Measurements from ENCODE around the gene AKAP9. TPM values are rescaled to one million over a fixed set of nuclear protein-coding genes. Genes with fewer than 3 reads are reported as not detected.

The AKAP9 gene
- total and polyA plus RNA-seq, 2 donors (not counting 3 experiments of a cell fraction or from before 2014, with no cell fraction given) = 9.5 to 51.6 TPM

GRCh38 chr7:91911121-91911520 lies 29.5 kb upstream of the AKAP9 start:
- Histone ChIP-seq H3K4me2 (ENCODE audit: insufficient read depth, low read length) (no peak overlapping the region), H3K79me2 (ENCODE audit: control insufficient read depth, insufficient read depth, low read length) (no peaks in the 10 kb centered on the region), H2AFZ (ENCODE audit: low read depth, low read length) (no peak overlapping the region), H3K27me3 (ENCODE audit: control insufficient read depth in 2 of 2, insufficient read depth in 2 of 2, low read length in 2 of 2) (peaks cover 0 to 3% of the 10 kb centered on the region in 2 experiments), H3K27ac (ENCODE audit: insufficient read depth, low read depth, low read length) (no peak overlapping the region), H4K20me1 (replicated peaks; ENCODE audit: control insufficient read depth, extremely low read depth, insufficient read depth, low read length) (no peaks in the 10 kb centered on the region), H3K4me3 (replicated peaks in 1 of 3; ENCODE audit: insufficient read depth in 1 of 3, low read depth in 1 of 3, low read length in 3 of 3) (no peak overlapping the region), H3K9me3 (replicated peaks; ENCODE audit: control insufficient read depth, insufficient read depth, low read length) (no peaks in the 10 kb centered on the region), H3K36me3 (ENCODE audit: control insufficient read depth in 2 of 2, extremely low read depth in 1 of 2, insufficient read depth in 2 of 2, low read length in 2 of 2) (no peaks in the 10 kb centered on the region), H3K4me1 (ENCODE audit: control insufficient read depth, extremely low read depth, insufficient read depth, low read length) (no peaks in the 10 kb centered on the region), H3K9ac (replicated peaks; ENCODE audit: extremely low read depth, insufficient read depth, low read length) (no peak overlapping the region), H3K9me1 (replicated peaks; ENCODE audit: control insufficient read depth, extremely low read depth, insufficient read depth, low read length) (no peaks in the 10 kb centered on the region)
- no peak for DNase-seq (ENCODE audit: low read depth, low spot score)
- ChIA-PET CTCF (no interaction called here), POLR2A (no interaction called here)
- intact Hi-C loops (cut with micrococcal nuclease) = no loop called here
- TF ChIP-seq POLR2AphosphoS5 (IDR thresholded peaks at IDR 0.05; ENCODE audit: insufficient read depth, low read depth, low read length) (no peak), MYC (IDR thresholded peaks at IDR 0.05; ENCODE audit: low read depth, low read length) (no peak), JUN (IDR thresholded peaks at IDR 0.05; ENCODE audit: borderline replicate concordance, insufficient read depth, insufficient read length, low read depth) (no peak), POLR2A (IDR thresholded peaks at IDR 0.05; ENCODE audit: low read depth, low read length) (no peak), EZH2 (IDR thresholded peaks at IDR 0.05; ENCODE audit: borderline replicate concordance, low read depth, low read length, severe bottlenecking) (no peak), FOS (IDR thresholded peaks at IDR 0.05; ENCODE audit: borderline replicate concordance, insufficient read depth, low read length) (no peak), GATA2 (IDR thresholded peaks at IDR 0.05; ENCODE audit: insufficient read depth, insufficient read length, low read depth, low read length) (no peak), MAX (IDR thresholded peaks at IDR 0.05; ENCODE audit: insufficient read depth, insufficient read length) (no peak)
- TF ChIP-seq, protein P1, sequence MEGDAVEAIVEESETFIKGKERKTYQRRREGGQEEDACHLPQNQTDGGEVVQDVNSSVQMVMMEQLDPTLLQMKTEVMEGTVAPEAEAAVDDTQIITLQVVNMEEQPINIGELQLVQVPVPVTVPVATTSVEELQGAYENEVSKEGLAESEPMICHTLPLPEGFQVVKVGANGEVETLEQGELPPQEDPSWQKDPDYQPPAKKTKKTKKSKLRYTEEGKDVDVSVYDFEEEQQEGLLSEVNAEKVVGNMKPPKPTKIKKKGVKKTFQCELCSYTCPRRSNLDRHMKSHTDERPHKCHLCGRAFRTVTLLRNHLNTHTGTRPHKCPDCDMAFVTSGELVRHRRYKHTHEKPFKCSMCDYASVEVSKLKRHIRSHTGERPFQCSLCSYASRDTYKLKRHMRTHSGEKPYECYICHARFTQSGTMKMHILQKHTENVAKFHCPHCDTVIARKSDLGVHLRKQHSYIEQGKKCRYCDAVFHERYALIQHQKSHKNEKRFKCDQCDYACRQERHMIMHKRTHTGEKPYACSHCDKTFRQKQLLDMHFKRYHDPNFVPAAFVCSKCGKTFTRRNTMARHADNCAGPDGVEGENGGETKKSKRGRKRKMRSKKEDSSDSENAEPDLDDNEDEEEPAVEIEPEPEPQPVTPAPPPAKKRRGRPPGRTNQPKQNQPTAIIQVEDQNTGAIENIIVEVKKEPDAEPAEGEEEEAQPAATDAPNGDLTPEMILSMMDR (IDR thresholded peaks at IDR 0.05; ENCODE audit: extremely low read depth in 1 of 2, insufficient read depth in 1 of 2, low read depth in 1 of 2, low read length in 2 of 2) = no peak
- dilution Hi-C loops (cut with MboI; ENCODE audit: extremely low pct_ligation_motif_present, low sequenced_read_pairs) = no loop called here
- FAIRE-seq = no peak
- no TSS peak for BruUV-seq (replicated peaks)

Data from endothelial cell of umbilical vein (primary cell).